HFF-Myc (cell line): Measurements from ENCODE around the gene GARIN5A.

Source experiments
- DNase-seq: peaks from one replicate; pipeline ENCODE4 v3.0.0-alpha.2; 2011; ENCODE audit warnings: low read depth; ENCODE audit errors: extremely low read depth
- H3K4me3 ChIP-seq: replicated peaks from 2 replicates; pipeline ENCODE4 v1.5.1; 2011; ENCODE audit warnings: low read depth, mild to moderate bottlenecking, control low read depth, low read length
- CTCF ChIP-seq: IDR thresholded peaks from 2 replicates; pipeline ENCODE4 v1.5.1; 2012; ENCODE audit warnings: mild to moderate bottlenecking, low read depth, low read length, control low read depth; ENCODE audit errors: missing control alignments

Gene GARIN5A

GRCh38 chr19:50420127-50420526 is 56.5 kb downstream of the GARIN5A start:
- no peak for DNase-seq
- TF ChIP-seq CTCF, result no peak
- H3K4me3 ChIP-seq, result no peak overlapping the region

- no peak overlapping the region for H3K4me3 ChIP-seq
- no peak for TF ChIP-seq CTCF
- DNase-seq, result no peak
These were observed 57.0 kb downstream of the GARIN5A start for GRCh38 chr19:50419580-50420035.

GRCh38 chr19:50419022-50419579 is 57.5 kb downstream of the GARIN5A start:
- no peak for DNase-seq
- no peak for TF ChIP-seq CTCF
- H3K4me3 ChIP-seq, result no peak overlapping the region

GRCh38 chr19:50418176-50419021 is 58.2 kb downstream of the GARIN5A start, which contains the start of gene SPIB:
Gene SPIB, plus strand, starts transcription at chr19:50418938. Its CDS starts 25 bp downstream, at chr19:50418963.
- no peak for TF ChIP-seq CTCF
- H3K4me3 ChIP-seq, result no peak within 1 kb of the TSS
- no peak for DNase-seq

- H3K4me3 ChIP-seq, result no peak overlapping the region
- no peak for TF ChIP-seq CTCF
- no peak for DNase-seq
These were observed 59.3 kb downstream of the GARIN5A start for GRCh38 chr19:50417111-50418081.
